Fibroblast of skin of right quadriceps (primary cell): ENCODE results near the gene DUXA.
"Not testable (repeated sequence)": the region's sequence is repeated elsewhere in the genome, so short reads cannot be mapped to it uniquely, and the experiment has no call there.

Experiments
- DNase-seq: peaks from one replicate; pipeline ENCODE4 v3.0.0-alpha.2; 2013

Gene DUXA

DNA sequence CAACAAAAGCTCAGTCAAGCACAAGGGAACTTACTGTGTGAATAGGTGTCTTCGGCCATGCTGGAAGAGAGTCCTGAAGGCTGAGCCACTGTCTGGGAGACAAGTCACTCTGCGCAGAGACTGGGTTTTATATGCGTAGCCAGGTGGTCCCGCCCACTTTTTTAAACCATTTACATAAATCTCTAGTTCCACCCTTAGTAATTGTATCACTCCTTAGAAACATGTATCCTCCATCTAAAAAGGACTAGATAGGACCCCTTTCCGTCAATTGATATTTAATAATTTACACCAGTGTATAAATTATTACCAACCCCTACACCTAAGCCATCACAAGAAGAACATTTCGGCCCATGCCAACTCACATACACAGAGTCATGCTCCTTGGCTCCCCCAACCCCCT is at the start of gene DUXA:
Gene DUXA (minus strand): TSS at position 101 of the 400 bp plus-strand sequence. CDS start 42 bp downstream, at position 59.
- no peak for DNase-seq

DNA sequence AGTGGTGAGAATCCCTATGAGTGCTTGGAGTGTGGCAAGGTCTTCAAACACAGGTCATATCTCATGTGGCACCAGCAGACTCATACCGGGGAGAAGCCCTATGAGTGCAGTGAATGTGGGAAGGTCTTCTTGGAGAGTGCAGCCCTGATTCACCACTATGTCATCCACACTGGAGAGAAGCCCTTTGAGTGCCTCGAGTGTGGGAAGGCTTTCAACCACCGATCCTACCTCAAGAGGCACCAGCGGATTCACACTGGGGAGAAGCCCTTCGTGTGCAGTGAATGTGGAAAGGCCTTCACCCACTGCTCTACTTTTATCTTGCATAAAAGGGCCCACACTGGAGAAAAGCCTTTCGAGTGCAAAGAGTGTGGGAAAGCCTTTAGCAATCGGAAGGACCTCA is 44.8 kb upstream of the DUXA start:
- no peak for DNase-seq

DNA sequence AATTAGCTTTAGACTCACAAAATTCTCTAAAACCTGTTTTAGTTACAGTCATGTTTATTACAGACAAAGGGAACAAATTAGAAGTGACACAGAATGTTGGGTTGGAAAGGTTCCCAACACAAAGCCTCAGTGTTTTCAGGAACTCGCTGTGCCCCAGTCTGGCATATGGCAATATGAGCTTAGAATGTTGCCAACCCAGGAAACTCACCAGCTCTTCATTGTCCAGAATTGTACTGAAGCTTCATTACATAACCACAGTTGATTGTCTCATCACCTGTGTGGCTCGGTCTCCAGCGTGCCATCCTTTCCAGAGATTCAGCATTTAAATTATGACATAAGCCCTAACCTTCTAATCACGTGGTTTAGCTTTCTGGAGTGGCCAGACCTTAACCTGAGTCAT is 43.1 kb upstream of the DUXA start:
- DNase-seq: no peak

DNA sequence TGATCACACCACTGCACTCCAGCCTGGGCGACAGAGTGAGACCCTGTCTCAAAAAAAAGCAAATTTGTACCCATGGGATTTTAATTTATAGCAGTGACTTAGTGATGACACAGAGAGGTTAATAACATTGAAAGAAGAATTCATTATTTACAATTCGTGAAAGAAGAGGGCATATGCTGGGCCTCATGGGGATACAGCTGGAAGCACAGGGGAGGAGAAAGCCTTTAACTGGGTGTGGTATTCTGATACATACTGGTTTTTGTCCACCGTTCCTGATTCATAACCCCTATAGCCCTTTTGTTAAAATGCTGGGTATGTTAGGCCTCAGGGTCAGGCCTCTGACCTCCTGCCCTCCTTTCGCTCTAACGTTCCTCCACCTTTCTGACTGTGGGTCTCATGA is 34.9 kb upstream of the DUXA start:
- DNase-seq: no peak

DNA sequence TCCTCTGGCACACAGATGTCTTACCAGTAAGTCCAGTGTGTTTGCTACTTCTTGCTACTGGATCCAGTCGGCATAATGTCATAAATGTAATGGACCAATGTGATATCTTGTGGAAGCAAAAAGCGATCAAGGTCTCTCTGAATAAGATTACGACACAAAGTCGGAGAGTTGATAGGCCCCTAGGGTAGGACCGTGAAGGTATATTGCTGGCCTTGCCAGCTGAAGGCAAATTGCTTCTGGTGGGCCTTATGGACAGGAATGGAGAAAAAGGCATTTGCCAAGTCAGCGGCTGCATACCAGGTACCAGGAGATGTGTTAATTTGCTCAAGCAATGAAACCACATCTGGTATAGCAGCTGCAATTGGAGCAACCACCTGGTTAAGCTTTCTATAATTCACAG is 30.6 kb upstream of the DUXA start:
- not testable (repeated sequence) for DNase-seq

DNA sequence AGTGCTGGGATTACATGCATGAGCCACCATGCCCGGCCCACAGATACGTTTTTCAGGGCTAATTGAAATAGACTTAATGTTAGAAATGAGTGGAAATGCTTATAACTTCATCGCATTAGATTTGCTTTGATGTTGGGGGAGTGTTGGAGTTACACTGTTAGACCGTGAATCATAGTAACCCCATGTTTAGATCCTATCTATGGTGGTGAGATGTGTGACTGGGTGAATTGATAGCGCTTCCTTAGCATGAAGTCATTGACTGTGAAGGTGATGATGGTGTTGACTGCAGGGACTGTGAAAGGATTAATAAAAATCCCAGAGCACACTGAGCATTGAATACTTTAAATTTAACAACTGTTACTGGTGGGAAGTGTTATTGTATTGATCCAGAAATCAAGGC is 25.7 kb upstream of the DUXA start:
- DNase-seq: no peak

DNA sequence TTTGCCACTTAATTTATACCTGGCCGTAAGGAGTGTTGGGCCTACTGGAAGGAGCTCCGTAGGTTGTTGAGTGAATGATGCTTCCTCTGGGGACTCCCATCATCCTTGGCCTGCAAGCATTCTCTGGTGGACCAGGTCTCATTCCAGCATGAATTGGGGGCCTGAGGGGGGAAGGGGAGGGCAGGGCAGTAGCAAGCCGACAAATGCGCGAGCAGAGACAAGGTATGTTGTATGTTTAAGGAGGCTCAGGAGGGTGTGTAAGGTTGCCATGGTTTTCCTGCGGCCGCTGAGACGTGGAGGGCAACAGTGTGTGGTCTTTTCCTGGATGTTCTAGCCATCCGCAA is 24.8 kb upstream of the DUXA start:
- no peak for DNase-seq

DNA sequence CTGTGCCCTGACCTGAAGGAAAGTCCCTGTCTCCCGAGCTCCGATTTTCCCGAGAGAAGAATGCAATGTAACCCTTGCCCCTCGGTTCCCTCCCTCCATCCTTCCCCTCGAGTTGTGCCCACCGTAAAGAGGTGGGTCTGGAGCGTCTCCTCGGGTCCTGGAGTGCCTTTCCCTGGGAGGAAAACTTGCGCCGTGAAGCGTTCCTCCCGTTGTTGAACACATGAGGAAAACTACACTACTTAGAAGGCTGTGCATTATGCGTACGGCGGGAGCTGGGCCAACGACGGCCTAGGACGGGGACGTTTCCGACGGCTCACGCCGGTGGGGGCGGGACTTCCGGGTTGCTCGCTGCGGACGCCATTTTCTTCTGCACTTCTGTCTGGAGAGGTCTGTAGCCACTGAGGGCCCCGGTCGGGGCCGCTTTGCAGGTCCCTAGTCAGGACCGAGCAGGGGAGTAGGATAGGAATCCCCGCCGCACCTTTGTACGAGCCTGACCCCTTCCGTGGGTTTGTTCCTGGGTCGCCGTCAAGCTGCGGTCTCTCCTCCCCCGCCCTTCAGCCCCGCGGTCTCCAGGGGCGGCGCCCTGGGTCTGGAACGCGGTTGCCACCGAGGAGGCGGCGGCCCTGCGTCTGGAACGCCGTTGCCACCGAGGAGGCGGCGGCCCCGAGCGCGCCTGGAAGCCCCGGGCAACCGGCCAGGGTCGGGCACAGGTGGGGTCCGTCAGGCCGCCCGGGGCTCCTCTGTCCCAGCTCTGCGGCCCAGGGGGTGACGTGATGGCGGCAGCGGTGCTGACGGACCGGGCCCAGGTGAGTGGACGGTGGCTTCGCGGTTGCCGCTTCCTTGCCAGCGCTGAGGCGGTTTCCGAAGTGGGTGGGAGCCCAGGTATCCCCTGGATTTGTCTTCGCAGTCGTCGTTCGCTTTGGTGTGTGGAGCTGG is 24.1 kb upstream of the DUXA start, which contains the start of gene ZNF264:
Gene ZNF264 (plus strand): TSS at position 360 of the 936 bp plus-strand sequence. CDS start 414 bp downstream, at position 774.
- DNase-seq: peak; percentile 83

DNA sequence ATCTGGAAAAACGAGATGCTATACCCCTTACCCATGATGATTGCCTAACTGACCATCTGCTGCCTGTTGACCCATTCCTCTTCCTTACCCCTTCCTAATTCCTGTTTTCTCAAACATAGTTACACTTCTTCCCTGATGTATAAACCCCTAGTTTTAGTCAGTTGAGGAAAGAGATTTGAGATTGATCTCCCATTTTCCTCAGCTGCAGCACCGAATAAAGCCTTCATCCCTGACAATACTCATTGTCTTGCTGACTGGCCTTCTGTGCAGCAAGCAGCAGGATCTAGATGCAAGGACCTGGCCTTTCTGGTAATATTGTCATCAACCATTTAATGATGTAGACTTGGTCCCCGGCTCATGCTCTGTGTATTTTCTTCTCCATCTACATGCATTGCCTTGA is 23.0 kb upstream of the DUXA start:
- DNase-seq: no peak

DNA sequence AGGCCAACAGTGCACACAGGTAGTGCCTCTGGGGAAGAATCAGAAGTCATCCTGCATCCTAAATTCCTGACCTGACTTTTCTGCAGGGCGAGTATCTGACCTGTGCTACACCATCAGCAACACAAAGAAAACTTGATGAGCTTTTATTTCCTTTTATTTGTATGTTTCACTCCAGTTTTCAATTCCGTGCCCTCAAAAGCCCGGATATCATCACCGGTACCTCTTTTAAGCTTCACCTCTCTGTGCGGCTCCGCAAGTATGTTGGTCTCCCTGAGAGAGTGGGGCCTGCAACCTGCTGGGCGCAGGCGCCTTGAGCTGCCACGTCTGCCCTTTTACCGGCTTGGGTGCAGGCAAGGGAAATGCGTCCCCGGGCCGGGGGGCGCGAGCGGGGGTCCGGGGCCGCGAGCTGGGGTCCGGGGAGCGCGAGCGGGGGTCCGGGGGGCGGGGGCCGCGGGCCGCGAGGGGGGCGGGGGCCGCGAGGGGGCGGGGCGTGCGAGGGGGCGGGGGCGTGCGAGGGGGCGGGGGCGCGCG is 4.3 kb upstream of the DUXA start:
- DNase-seq: peak; percentile 13

DNA sequence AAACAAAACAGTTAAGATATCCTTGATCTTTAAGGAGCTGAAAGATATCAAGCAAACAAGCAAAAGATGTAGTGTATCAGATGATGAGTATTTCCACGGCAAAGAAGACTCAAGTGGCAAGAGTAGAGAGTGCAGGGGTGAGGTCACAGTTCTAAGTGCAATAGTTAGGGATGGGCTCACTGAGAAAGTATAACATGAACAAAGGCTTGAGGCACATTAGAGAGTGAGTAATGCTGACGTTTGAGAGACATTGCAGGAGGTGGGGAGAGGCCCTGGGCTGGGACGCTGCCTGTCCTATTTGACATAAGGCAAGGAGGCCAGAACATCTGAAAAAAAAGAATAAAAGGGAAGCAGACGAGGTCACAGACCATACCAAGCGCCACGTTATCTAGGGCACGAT is 1.4 kb downstream of the DUXA start:
- no peak for DNase-seq

DNA sequence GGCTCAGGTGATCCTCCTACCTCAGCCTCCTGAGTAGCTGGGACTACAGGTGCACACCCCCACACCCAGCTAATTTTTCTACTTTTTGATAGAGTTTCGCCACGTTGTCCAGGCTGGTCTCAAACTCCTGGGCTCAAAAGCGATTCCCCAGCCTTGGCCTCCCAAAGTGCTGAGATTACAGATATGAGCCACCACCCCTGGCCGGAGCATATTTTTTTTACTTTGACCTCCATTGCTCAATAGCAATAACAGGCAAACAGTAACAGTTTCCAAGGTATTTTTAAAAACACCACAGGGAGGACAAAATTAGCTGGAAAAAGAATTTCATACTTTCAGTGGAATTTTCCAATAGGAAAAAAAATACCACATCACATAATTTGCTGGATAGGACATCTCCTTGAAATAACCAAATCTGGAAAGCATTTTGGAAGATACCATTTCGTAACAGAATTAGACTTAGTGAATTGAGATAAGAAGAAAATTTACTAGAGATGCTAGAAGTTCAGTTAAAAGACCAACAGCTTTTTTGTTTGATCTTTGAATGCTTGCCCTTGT is 5.2 kb downstream of the DUXA start:
- DNase-seq: no peak

DNA sequence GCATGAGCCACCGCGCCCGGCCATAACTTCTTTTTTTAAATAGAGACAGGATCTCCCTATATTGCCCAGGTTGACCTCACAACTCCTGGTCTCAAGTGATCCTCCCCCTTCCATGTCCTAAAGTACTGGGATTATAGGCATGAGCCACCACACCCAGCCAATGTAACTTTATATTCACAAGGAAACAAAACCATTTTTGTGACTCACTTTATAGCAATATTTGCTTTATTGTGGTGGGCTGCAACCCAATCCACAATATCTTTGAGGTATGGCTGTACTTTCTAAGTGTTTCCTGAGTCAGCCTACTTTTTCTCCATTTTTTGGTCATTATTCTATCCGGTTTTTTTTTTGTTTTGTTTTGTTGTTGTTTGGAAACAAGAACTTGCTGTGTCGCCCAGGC is 14.4 kb downstream of the DUXA start:
- DNase-seq: no peak

DNA sequence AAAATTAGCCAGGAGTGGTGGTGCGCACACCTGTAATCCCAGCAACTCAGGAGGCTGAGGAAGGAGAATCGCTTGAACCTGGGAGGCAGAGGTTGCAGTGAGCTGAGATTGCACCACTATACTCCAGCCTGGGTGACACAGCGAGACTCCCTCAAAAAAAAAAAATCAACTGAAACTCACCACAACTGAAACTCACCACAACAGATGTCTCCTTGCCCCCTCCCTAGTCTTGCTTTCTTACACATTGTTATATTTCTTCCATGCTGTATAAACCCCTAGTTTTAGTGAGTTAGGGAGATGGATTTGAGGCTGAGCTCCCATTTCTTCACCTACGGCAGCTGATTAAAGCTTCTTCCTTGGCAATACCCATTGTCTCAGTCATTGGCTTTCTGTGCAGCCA is 25.6 kb downstream of the DUXA start:
- no peak for DNase-seq

DNA sequence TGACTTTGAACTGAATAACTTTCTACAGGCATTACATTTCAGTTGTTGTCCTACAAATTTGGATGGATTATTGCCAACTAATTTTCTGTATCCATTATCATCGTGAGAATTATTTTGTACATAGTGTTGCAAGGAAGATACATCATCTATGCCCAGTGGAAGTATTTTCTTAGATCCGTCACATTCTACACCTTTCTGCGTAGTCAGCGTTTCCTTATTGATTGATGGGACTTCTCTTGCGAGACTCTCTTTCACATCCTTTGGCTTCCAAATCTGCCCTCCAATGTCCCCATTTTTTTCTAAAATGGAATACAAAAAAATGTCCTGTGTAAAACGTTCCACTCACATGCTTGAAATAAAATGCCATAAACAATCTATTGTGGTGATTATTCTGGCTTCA is 31.5 kb downstream of the DUXA start:
- no peak for DNase-seq

DNA sequence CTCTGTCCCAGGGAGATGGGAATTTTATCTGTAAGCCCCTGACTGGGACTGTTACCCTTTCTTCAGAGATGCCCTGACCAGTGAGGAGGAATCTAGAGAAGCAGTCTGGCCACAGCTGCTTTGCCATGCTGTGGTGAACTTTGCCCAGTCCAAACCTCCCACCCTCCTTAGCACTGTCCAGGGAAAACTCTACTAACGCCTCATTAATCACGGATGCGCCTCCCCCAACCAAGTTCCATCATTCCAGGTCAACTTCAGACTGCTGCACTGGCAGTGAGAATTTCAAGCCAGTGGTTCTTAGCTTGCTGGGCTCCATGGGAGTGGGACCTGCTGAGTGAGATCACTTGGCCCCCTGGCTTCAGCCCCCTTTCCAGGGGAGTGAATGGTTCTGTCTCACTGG is 39.9 kb downstream of the DUXA start:
- DNase-seq: not testable (repeated sequence)

DNA sequence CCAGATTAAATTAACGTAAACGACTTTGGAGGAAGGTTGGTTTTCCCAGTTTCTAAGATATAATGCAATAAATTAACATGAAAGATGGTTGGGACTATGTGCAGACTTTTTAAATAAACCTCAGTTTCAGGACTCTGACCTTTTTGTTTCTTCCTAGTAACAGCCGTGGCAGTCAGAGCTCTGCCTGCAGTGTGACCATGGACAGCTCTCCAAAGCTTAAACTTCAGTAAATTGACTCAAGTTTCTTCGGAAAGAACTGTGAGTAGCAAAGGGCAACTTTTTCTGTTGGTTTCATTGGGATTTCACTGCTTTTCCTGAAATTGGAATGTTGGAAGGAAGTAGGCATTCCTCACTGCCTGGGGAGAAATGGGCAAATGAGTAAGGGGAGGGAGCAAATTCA is 43.4 kb downstream of the DUXA start:
- DNase-seq: no peak

DNA sequence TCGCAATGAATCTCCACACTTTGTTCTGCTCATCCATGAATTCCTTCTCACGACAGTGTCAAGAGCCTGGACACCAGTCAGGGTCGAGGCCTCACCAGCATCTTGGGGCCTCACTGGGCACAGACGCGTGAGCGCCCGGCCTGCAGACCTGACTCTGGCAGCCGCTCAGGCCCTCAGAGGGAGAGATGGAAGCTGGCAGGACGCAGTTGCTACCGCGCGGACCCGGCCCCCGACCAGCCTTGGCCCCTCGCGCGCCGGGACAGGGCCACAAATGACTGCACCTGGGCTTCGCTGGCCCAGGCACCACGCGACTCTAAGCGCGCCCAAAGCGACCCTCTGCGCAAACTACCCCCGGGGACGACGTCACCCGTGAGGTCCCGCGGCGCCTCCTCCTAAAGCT is 48.4 kb downstream of the DUXA start:
- no peak for DNase-seq

DNA sequence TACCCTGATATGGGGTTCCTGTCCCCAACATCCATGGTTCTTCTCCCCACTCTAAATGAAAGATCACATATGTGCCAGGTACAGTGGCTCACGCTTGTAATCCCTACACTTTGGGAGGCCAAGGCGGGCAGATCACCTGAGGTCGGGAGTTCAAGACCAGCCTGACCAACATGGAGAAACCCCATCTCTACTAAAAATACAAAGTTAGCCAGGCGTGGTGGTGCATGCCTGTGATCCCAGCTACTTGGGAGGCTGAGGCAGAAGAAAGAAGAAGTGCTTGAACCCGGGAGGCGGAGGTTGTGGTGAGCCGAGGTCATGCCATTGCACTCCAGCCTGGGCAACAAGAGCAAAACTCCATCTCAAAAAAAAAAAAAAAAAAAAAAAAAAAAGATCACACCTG is 53.8 kb downstream of the DUXA start:
- not testable (repeated sequence) for DNase-seq

DNA sequence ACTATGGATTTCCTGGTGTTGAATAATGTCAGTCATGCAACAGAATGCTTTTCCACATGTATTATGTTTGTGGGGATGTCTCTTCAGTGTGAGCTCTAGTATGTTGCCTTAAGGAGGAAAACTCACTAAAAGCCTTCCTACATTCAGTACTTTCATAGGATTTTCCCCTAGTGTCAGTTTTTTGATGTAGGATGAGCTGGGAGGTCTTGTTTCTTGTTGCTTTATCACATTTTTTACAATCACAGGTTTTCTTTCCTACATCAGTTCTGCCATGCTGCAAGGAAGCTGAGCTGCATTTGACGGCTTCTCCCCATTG is 56.0 kb downstream of the DUXA start:
- DNase-seq: no peak

DNA sequence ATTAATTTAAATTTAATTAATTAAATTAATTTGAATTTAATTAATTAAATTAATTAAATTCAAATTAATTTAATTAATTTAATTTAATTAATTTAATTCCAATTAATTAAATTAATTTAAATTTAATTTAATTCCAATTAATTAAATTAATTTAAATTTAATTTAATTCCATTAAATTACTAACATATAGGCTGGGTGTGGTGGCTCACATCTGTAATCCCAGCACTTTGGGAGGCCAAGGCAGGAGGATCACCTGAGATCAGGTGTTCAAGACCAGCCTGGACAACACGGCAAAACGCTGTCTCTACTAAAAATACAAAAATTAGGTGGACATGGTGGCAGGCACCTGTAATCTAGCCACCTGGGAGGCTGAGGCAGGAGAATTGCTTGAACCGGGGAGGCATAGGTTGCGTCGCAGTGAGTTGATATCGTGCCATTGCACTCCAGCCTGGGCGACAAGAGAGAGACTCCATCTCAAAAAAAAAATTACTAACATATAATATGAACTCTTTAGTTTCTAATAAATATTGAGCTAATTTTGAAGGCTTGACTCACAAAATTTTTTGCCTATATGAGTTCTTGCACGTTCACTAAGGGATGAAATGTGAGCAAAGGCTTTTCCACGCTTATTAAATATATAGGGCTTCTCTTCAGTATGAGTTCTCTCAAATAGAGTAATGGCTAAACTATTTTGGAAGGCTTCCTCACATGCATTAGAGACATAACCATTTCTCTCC is 56.5 kb downstream of the DUXA start:
- no peak for DNase-seq

DNA sequence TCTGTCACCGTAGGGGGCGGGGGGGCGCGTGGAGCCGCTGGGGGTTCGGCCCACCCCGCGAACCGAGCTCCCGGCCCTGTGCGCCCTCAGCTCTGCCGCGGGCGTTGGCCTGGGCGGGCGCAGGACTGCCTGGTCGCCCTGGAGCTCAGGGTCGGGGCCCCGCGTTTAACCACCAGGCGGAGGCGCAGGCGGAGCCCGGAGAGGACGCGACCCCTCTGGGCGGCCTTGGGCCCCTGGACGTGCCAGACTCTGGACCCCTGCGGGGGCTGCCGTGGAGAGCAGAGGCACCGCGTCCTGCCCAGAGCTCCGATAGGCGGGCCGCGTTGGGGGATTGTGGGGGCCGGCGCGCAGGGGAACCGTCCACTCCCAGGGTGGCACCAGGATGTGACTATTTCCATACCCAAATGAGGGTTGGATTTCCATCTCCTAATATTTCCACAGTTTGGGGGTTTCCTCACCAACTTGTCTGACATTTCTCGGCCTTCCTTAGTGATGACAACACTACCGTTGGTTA is 60.5 kb downstream of the DUXA start:
- DNase-seq: no peak

DNA sequence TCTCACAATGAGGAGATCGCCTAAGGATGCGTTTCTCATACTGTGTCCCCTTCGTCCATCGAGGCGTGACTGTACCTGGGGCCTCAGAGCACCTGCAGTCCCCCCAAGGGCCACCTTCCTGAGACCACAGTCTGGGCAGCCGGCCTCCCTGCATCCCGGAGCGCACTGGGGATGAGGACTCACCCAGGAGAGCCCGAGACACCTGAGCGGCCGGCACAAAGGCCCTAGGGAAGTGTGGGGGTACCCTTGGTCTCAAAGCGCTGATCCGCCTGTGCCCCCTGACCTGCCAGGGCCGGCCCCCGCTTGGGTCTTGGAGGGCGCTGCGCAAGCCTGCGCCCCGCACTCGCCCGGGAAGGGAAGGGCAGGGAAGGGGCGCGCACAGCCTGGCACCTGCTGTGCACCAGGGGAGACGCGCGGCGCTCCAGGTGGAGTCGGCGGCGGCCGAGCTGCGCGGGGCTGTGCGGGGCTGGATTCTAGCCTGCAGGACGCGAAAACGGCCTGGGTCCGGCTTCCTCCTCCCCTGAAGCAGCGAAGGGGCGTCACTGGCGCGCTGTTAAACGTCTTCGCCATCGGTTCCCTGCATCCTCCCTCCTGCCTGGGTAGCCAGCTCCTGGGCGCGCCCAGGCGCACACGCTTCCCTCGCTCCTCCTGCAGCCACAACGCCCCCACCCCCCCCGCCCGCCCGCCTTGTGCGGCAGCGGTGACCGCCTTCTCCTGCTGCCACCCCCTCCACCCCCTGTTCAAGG is 61.1 kb downstream of the DUXA start:
- no peak for DNase-seq
